OCI-M1 (cell line): ENCODE results near the gene FNDC3A.
A peak's percentile ranks its signal among the peaks of the same experiment; 100 is the strongest.

Experiments
- DNase-seq: peaks from one replicate; lab custom pipeline; 2025; lab: John Stamatoyannopoulos, UW

FNDC3A gene, protein sequence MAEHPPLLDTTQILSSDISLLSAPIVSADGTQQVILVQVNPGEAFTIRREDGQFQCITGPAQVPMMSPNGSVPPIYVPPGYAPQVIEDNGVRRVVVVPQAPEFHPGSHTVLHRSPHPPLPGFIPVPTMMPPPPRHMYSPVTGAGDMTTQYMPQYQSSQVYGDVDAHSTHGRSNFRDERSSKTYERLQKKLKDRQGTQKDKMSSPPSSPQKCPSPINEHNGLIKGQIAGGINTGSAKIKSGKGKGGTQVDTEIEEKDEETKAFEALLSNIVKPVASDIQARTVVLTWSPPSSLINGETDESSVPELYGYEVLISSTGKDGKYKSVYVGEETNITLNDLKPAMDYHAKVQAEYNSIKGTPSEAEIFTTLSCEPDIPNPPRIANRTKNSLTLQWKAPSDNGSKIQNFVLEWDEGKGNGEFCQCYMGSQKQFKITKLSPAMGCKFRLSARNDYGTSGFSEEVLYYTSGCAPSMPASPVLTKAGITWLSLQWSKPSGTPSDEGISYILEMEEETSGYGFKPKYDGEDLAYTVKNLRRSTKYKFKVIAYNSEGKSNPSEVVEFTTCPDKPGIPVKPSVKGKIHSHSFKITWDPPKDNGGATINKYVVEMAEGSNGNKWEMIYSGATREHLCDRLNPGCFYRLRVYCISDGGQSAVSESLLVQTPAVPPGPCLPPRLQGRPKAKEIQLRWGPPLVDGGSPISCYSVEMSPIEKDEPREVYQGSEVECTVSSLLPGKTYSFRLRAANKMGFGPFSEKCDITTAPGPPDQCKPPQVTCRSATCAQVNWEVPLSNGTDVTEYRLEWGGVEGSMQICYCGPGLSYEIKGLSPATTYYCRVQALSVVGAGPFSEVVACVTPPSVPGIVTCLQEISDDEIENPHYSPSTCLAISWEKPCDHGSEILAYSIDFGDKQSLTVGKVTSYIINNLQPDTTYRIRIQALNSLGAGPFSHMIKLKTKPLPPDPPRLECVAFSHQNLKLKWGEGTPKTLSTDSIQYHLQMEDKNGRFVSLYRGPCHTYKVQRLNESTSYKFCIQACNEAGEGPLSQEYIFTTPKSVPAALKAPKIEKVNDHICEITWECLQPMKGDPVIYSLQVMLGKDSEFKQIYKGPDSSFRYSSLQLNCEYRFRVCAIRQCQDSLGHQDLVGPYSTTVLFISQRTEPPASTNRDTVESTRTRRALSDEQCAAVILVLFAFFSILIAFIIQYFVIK

DNA sequence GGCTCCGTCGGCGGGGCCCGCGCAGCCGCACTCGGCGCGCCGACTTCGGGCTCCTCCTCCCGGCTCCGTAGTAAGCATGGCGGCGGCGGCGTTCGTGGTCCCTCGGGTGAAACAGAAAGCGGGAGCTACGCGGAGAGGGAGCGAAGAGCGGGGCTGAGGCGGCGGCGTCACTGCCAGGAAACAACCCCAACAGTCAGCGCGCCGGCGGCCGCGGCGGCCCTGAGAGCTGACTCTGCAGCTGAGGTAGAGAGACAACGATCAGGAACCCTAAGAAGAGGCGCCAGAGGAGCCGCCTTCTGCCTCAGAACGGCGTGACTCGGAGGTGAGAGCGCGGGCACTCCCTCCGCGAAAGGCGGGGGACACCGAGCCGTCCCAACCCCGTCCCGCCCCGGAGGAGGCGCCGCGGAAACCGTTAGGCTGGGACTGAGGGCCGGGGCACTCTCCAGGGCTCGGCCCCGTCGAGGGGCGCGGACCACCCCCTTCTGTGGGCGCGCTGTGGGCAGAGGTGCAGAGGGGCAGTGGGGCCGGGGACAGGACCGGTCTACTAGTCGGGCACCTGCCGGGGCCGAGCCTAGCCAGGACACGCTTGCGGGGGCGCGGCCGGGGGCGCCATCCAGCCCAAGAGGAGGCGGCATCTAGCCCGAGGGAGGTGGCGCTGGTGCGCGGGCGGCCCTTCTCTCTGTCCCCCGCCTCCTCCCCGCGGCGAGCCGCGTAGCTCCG is at the start of gene FNDC3A:
FNDC3A (plus strand) TSS at position 57 of the 720 bp plus-strand sequence. CDS start 30,279 bp downstream, outside the sequence.
- DNase-seq = peak; percentile 91

GRCh38 chr13:48928757-48929430 is 46.8 kb upstream of the FNDC3A start:
- DNase-seq = no peak

DNA sequence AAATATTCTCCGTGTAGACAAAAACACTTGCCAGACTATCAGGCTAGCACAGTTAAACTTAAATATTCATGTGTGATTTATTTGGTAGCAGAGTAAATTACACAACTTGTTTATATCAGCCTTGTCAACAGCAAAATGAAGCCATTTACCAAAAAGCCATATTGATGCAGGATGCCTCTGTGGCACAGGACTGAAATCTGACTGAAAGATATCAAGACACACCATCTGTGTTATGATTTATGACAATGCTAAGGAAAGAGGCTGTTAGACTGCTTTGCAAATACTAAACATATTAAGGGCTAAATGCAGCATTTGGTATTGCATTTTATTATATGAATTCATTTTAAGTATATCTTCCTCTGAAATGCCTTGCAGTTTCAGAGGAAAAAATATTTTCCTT is 44.8 kb upstream of the FNDC3A start:
- DNase-seq = peak; percentile 66

DNA sequence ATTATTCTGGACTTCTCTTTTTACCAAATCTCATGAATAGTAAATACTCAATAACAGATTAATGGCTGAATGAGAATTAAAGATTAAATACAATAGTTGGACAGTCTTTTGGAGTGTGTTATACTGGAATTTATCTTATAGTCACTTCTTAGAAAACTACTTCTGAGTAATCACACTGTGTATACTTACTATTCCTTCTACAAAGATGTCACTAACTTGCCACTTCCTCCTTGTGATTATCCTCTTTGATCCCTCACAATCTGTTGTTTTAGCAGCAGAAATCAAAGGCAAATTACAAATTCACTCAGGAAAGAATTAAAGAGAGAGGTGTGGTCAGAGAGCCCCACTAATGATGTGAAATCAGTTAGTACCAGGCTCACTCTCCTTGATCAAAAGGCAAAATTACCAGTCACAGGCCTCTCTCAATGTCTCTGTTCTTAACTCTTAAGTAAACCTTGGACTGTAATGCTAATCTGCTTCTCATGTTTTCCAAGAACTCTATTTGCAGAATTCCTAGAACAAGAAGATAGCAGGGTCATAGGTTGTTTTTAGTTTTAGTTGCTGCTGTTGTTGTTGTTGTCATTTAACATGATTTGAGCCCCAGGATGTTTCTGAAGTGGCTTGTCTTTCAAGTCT is 37.3 kb upstream of the FNDC3A start:
- peak; percentile 90 for DNase-seq

DNA sequence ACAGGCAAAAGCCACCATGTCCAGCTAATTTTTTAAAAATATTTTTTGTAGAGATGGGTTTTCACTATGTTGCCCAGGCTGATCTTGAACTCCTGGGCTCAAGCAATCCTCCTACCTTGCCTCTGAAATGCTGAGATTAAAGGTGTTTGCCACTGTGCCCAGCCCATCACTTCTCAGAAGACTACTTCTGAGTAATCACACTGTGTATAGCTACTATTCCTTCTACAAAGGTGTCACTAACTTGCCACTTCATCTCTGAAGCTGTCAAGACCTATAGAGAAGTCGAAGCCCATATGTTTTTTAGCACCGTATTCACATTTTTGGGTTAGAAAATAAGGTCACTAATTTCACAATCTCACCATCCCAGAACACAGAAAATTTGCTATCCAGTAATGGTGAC is 36.0 kb upstream of the FNDC3A start:
- DNase-seq = no peak

- no peak for DNase-seq
Measured at GRCh38 chr13:48942131-48942530, 33.6 kb upstream of the FNDC3A start.

- no peak for DNase-seq
Measured at GRCh38 chr13:48944221-48944620, 31.5 kb upstream of the FNDC3A start.

GRCh38 chr13:48945626-48946025 is 30.1 kb upstream of the FNDC3A start:
- DNase-seq = no peak

- no peak for DNase-seq
Measured at GRCh38 chr13:48946163-48946562, 29.5 kb upstream of the FNDC3A start.

DNA sequence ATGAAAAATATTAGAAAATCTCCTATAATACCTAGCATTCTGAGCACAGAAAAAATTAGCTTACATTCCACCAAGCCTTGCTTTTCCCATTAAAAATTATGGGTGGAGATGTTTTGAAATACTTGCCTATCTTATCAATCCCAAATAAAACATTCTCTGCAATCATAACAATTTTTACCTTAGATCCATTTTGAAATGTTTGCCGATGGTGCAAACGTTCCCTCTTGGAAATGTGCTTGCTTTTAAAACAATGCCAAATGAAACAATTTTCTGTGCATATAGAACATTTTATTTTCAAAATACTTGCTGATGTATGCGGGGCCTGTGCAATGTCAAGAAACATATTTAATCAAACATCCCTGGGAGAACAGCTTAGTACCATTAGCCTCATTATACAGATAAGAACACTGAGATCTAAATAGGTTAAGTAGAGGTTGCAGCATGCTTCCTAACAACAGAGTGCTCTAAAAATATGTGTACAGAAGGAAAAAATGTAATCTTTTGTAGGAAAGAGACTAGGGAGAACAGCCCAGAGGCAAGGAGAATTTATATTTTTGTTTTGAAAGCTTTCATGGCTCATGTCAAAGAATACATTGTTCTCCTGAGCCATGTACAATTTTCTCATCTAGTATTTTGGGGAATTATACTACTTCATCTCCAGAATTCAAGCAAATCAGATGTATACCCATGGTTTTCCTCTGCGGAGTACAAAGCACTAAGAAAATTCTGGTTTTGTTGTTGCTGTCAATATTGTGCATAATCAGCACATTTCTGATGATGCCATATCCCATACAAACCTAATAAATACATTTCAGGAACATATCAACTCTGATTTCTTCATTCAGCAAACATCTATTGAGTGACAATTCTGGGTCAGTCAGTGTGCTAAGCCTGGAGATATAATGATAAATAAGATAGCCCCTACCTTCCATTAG is 25.9 kb upstream of the FNDC3A start:
- no peak for DNase-seq

DNA sequence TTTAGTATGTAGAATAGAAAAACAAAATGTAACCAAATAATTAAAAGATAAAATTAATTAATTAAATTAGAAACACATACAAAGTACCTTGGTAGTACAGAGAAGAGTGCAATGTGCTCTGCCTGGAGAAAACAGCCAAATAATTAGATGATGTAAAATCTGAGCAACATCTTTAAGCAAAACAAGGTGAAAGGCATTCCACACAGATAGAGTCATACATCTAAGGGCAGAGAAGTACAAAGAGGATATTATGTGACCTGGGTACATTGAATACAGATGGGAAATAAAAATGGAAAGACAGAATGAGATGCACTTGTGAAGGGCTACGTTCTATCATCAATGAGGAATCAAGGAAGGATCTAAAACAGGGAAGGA is 25.2 kb upstream of the FNDC3A start:
- no peak for DNase-seq

GRCh38 chr13:48954081-48954480 is 21.6 kb upstream of the FNDC3A start:
- no peak for DNase-seq

DNA sequence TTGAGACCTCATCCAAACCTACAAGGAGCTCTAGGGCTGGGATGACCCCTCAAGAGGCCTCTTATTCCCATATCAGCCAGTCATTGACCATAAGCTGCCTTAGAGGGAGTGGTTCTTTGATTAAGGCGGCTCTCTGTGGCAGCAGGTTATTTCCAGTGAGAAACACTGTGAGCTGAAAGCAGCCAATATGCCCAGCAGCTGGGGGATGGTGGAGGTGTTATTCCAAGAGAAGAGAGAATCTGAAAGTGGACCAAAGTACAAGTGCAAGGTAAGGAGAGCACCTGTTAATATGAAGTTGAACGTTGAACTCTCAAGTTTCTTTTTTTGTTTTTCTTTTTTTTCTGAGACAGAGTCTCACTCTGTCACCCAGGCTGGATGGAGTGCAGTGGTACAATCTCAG is 20.2 kb upstream of the FNDC3A start:
- no peak for DNase-seq

- DNase-seq = peak; percentile 48
Measured at GRCh38 chr13:48961379-48961778, 14.3 kb upstream of the FNDC3A start.

GRCh38 chr13:48962281-48962680 is 13.4 kb upstream of the FNDC3A start:
- peak; percentile 73 for DNase-seq

- DNase-seq = no peak
Measured at GRCh38 chr13:48965736-48966135, 10.0 kb upstream of the FNDC3A start.

DNA sequence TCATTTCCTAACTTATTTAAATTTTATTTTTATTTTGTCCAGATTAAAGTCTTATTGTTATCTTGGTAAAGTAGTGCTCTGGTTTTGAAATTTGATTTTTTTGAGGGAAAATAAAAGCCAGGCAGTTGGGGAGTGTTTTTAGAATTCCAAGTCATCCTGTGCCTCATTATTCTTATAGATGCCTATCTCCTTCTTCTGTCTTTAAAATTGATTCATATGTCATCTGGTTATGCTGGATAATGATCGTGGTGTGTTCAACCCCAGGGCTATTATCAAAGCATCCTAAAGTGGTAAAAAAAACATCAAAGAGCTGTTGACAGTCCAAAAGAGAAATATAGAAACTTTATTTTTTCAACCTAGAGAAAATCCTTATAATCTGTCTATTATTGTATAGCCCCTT is 6.0 kb upstream of the FNDC3A start:
- DNase-seq = no peak

DNA sequence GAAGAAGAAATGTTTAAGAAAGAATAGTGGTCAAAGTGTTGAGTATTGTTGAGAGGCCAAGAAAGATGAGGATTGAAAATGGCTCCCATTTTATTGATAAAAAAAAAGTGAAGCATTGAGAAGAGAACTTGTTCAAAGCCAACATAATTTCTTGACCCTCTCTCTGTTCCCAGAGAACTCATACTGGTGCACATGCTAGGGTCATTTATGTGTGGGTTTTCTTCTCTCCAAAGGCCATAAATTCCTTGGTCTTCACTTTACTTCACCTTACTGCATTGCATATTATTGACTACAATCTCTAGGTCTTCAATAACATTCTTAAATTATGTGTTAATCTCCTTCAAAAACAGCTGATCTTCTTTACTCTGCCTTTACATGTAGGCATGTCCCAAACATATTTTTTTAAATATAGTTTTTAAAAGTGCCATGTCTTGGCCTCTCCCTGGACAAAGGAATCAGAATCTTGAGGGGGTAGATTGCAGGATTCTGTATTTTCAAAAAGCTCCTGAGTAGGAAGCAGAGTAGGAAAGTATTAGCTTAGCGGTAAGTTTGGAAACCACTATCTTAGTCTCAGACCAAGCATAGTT is 1.8 kb upstream of the FNDC3A start:
- DNase-seq = no peak
